Breast epithelium (tissue), 4 donors: Measurements from ENCODE around the gene CD247. TPM values are rescaled to one million over a fixed set of nuclear protein-coding genes. Genes with fewer than 3 reads are reported as not detected.

Experiments
- DNase-seq, 2 donors: peaks; one replicate each; pipeline ENCODE4 v3.0.0-alpha.2; 2019; ENCODE audit warnings: low spot score in 2 of 2
- H3K27ac ChIP-seq, 2 donors: fragments of 200-600 bp; sonication (generic) in 1 of 2; one replicate each; pipeline ENCODE4 v1.5.1; 2016 to 2019; ENCODE audit warnings: mild to moderate bottlenecking in 1 of 2
- H3K27me3 ChIP-seq, 2 donors: fragments of 200-600 bp; sonication (generic) in 1 of 2; one replicate each; pipeline versions ENCODE4 v1.5.1 to v1.6.0; 2017 to 2019; ENCODE audit warnings: control low read depth in 1 of 2, mild to moderate bottlenecking in 1 of 2
- H3K36me3 ChIP-seq: fragments of 200-600 bp; one replicate; pipeline ENCODE4 v1.5.1; 2019
- H3K4me1 ChIP-seq, 2 donors: fragments of 200-600 bp; sonication (generic); one replicate each; pipeline ENCODE4 v1.5.1; 2016 to 2019; ENCODE audit warnings: control low read depth in 1 of 2
- H3K4me3 ChIP-seq, 3 donors: fragments of 200-600 bp; sonication (generic); 1 replicate in 2 of 3; 2 replicates in 1 of 3; pipeline ENCODE4 v1.5.1; 2016 to 2019; ENCODE audit warnings: mild to moderate bottlenecking in 3 of 3, moderate library complexity in 2 of 3
- H3K9me3 ChIP-seq, 2 donors: fragments of 200-600 bp; sonication (generic) in 1 of 2; one replicate each; pipeline ENCODE4 v1.5.1; 2016 to 2019; ENCODE audit warnings: control low read depth in 1 of 2
- POLR2A ChIP-seq: fragments of 450-650 bp; IDR thresholded peaks from one replicate; pipeline ENCODE4 v1.6.1; 2016; ENCODE audit warnings: antibody characterized with exemption, mild to moderate bottlenecking, moderate library complexity
- POLR2AphosphoS5 ChIP-seq, 3 donors: sonication (generic); formaldehyde crosslinking; IDR thresholded peaks; one replicate each; pipeline ENCODE4 v1.6.1; 2017; ENCODE audit warnings: antibody characterized with exemption in 3 of 3
- intact Hi-C: fragments of 100-400 bp; cut with DNase I; formaldehyde crosslinking; loops from one replicate; pipeline ENCODE4 v1.15.1; 2023; ENCODE audit warnings: low total_unique reads
- total RNA-seq, 3 donors: library from RNA; depleted of rRNA; stranded (reverse); fragments of >200 nt; gene quantifications; one replicate each; pipeline ENCODE4 v1.1.0, GENCODE V29; 2016
- TF ChIP-seq, protein P1 (sequence below), 3 donors: fragments of 450-650 bp; IDR thresholded peaks; one replicate each; pipeline ENCODE4 v1.5.1; 2016 to 2017; ENCODE audit warnings: antibody characterized with exemption in 3 of 3, mild to moderate bottlenecking in 3 of 3, moderate library complexity in 3 of 3

The CD247 gene
- total RNA-seq, 3 donors from 2014 or later, result 0.80 to 2.0 (median 2.0) TPM

DNA sequence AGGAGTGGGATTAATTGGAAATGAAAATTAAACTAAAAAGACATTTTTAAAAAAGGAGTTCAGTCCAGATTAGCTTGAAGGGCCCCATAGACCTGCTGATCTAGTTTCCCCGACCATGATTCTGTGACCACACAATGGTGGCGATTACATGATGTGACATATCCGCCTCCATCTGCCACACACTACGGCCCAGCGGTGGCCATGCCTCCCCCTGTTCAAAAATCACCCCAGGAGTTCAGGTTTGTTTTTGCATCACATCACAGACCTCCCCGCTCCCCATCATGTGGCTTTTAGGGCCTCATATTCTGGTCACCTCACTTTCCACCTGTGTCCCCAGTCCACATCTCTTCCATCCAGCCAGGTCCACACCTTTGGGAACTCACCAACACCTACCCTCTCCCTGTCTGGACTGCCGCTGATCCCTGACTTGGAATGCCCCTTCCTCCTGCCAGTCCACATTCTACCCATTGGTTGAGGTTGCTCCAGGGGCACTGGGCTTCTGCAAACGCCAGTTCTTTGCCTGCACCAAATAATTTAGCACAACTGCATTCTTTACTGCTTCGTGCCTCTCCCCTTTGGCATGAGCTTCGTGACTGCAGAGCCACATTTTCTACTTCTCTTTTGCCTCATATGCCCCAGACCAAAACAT is 38.9 kb downstream of the CD247 start:
- Histone ChIP-seq H3K4me3 (no peak overlapping the region), H3K27me3 (no peaks in the 10 kb centered on the region), H3K36me3 (no peaks in the 10 kb centered on the region), H3K27ac (no peak overlapping the region), H3K4me1 (no peaks in the 10 kb centered on the region), H3K9me3 (no peaks in the 10 kb centered on the region)
- DNase-seq, result no peak
- TF ChIP-seq, protein P1, sequence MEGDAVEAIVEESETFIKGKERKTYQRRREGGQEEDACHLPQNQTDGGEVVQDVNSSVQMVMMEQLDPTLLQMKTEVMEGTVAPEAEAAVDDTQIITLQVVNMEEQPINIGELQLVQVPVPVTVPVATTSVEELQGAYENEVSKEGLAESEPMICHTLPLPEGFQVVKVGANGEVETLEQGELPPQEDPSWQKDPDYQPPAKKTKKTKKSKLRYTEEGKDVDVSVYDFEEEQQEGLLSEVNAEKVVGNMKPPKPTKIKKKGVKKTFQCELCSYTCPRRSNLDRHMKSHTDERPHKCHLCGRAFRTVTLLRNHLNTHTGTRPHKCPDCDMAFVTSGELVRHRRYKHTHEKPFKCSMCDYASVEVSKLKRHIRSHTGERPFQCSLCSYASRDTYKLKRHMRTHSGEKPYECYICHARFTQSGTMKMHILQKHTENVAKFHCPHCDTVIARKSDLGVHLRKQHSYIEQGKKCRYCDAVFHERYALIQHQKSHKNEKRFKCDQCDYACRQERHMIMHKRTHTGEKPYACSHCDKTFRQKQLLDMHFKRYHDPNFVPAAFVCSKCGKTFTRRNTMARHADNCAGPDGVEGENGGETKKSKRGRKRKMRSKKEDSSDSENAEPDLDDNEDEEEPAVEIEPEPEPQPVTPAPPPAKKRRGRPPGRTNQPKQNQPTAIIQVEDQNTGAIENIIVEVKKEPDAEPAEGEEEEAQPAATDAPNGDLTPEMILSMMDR (IDR thresholded peaks at IDR 0.05), result no peak
- TF ChIP-seq POLR2AphosphoS5 (IDR thresholded peaks at IDR 0.05) (no peak), POLR2A (no peak)
- intact Hi-C loops, result no loop called here

DNA sequence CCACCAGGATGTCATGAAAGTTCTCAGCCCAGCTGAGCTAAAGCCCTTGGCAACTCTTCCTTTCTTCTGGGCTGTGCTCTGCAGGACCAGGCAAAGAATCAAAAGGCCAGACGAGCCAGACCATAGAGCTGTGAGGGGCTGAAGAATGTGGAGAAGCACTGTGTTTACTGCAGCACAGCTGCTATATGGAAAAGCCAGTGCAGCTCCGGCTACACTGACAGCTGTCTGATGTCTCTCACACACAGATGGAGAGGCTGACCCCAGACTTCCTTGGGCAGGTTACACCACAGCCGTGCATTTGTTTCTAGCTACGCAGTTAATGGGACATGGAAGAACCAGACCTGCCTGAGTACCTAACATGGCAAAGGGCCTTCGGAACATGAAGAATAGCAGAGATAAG is 40.3 kb downstream of the CD247 start:
- Histone ChIP-seq H3K4me1 (no peaks in the 10 kb centered on the region), H3K27ac (no peak overlapping the region), H3K9me3 (no peaks in the 10 kb centered on the region), H3K36me3 (no peaks in the 10 kb centered on the region), H3K27me3 (no peaks in the 10 kb centered on the region), H3K4me3 (no peak overlapping the region)
- no peak for DNase-seq
- TF ChIP-seq POLR2AphosphoS5 (IDR thresholded peaks at IDR 0.05) (no peak), POLR2A (no peak)
- TF ChIP-seq, protein P1 (IDR thresholded peaks at IDR 0.05), result no peak
- intact Hi-C loops, result no loop called here

DNA sequence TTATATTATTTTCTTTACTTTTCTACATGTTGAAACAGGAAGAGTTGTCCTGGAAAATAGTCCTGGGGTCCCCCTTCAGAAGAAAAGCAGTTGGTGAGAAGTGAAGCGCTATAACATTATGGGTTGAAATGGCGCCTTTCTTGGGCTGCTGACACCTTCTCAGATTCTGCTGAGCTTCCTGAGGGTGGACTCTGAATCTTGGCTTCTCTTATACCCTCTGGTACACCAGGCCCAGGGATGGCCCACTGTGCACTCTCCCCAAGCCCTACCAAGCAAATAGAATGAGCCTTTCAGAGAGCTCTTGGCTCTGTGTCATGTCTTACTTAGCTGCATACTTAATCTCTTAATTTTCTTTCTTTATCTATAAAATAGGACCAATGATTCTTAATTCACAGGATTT is 42.3 kb downstream of the CD247 start:
- no peak for DNase-seq
- intact Hi-C loops, result no loop called here
- Histone ChIP-seq H3K4me3 (no peak overlapping the region), H3K36me3 (no peaks in the 10 kb centered on the region), H3K9me3 (no peaks in the 10 kb centered on the region), H3K27ac (no peak overlapping the region), H3K27me3 (no peaks in the 10 kb centered on the region), H3K4me1 (no peaks in the 10 kb centered on the region)
- TF ChIP-seq, protein P1 (IDR thresholded peaks at IDR 0.05), result no peak
- TF ChIP-seq POLR2A (no peak), POLR2AphosphoS5 (IDR thresholded peaks at IDR 0.05) (no peak)

DNA sequence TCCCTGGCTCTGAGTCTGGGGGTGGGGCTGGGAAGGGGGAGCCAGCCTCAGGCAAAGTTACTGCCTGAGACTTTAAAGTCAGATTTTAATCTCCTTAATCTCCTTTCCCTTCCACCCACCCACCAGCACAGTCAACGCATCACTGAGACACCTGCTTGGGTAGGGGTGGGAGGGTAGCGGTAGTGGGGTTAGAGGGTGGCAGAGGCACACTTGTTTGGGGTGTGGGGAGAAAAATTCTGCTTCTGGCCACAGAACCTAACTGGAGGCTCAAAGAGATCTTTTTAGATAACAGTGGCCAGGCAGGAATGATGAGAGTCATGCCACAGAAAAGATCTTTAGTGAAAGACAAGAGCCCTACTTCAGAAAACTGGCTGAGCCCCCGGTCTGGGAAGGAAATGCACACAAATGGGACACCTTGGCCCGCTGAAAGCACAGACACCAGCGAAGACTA is 44.1 kb downstream of the CD247 start:
- Histone ChIP-seq H3K4me3 (no peak overlapping the region), H3K27me3 (no peaks in the 10 kb centered on the region), H3K4me1 (no peaks in the 10 kb centered on the region), H3K27ac (no peak overlapping the region), H3K36me3 (no peaks in the 10 kb centered on the region), H3K9me3 (no peaks in the 10 kb centered on the region)
- peak in 1 of 2 donors; percentile 30 for DNase-seq
- intact Hi-C loops, result no loop called here
- TF ChIP-seq POLR2AphosphoS5 (IDR thresholded peaks at IDR 0.05), result no peak
- TF ChIP-seq POLR2A, result no peak
- TF ChIP-seq, protein P1 (IDR thresholded peaks at IDR 0.05), result no peak

DNA sequence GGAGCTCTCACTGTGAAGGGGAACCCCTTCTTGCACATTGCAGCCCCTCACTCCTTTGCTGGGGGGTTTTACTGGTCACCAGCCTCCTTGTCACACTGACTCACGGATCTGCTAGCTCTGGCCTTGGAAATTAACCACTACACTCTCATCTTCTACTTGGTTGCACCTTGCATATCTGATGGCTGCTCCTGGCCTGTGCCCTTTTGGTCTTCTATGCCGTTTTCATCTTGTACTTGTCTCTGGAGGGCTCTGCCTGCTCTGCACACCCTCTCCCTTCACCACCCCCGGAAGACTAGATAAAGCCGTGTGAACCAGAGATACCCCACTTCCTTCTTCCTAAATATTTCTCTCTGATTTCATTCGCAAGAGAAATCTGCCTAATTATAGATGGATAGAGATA is 44.6 kb downstream of the CD247 start:
- Histone ChIP-seq H3K36me3 (no peaks in the 10 kb centered on the region), H3K9me3 (no peaks in the 10 kb centered on the region), H3K4me1 (no peaks in the 10 kb centered on the region), H3K27ac (no peak overlapping the region), H3K27me3 (no peaks in the 10 kb centered on the region), H3K4me3 (no peak overlapping the region)
- intact Hi-C loops, result no loop called here
- TF ChIP-seq POLR2A, result no peak
- DNase-seq, result no peak
